GM21447 (cell line): ENCODE measurements around the gene RAD1.
"Not testable (repeated sequence)": the region's sequence is repeated elsewhere in the genome, so short reads cannot be mapped to it uniquely, and the experiment has no call there.

ENCODE experiments used
- ATAC-seq: cut with Tn5 transposase; IDR thresholded peaks from one replicate; pipeline ENCODE4 v1.9.1; 2021; ENCODE audit not compliant: unreplicated experiment

Gene RAD1

GRCh38 chr5:34915139-34915855 lies at the start of gene RAD1, which contains the start of gene BRIX1:
TSS of gene RAD1 (minus strand) at chr5:34915504. CDS start at chr5:34914892, 612 bp downstream.
TSS of gene BRIX1 (plus strand) at chr5:34915711. CDS start at chr5:34915739, 28 bp downstream.
- ATAC-seq = peak; percentile 98

- ATAC-seq = peak; percentile 94
These were observed 44.0 kb upstream of the RAD1 start for GRCh38 chr5:34959323-34959722.

GRCh38 chr5:34957857-34958690 lies 42.8 kb upstream of the RAD1 start:
- no peak for ATAC-seq

GRCh38 chr5:34957321-34957720 lies 42.0 kb upstream of the RAD1 start:
- no peak for ATAC-seq

GRCh38 chr5:34944460-34945047 lies 29.2 kb upstream of the RAD1 start:
- ATAC-seq = no peak

- ATAC-seq = no peak
These were observed 28.7 kb upstream of the RAD1 start for GRCh38 chr5:34944044-34944443.

GRCh38 chr5:34941936-34942335 lies 26.6 kb upstream of the RAD1 start:
- no peak for ATAC-seq

GRCh38 chr5:34932947-34933346 lies 17.6 kb upstream of the RAD1 start:
- ATAC-seq = no peak

- no peak for ATAC-seq
These were observed 15.6 kb upstream of the RAD1 start for GRCh38 chr5:34930870-34931269.

GRCh38 chr5:34930462-34930844 lies 15.1 kb upstream of the RAD1 start:
- no peak for ATAC-seq

- ATAC-seq = peak; percentile 68
These were observed 14.6 kb upstream of the RAD1 start for GRCh38 chr5:34929720-34930461.

- ATAC-seq = peak; percentile 86
These were observed 13.9 kb upstream of the RAD1 start, which contains the start of gene DNAJC21 for GRCh38 chr5:34929134-34929719. TSS of gene DNAJC21 (plus strand) at chr5:34929559. CDS start at chr5:34929820, 261 bp downstream.

- no peak for ATAC-seq
These were observed 13.0 kb upstream of the RAD1 start for GRCh38 chr5:34928267-34928666.

GRCh38 chr5:34927785-34928184 lies 12.5 kb upstream of the RAD1 start:
- ATAC-seq = no peak

GRCh38 chr5:34926318-34926888 lies 11.1 kb upstream of the RAD1 start:
- ATAC-seq = no peak

- ATAC-seq = no peak
These were observed 9.1 kb upstream of the RAD1 start for GRCh38 chr5:34924462-34924765.

- no peak for ATAC-seq
These were observed 8.6 kb upstream of the RAD1 start for GRCh38 chr5:34923694-34924461.

GRCh38 chr5:34923256-34923655 lies 8.0 kb upstream of the RAD1 start:
- ATAC-seq = not testable (repeated sequence)

- ATAC-seq = no peak
These were observed 3.8 kb upstream of the RAD1 start for GRCh38 chr5:34919077-34919476.

- ATAC-seq = no peak
These were observed 2.7 kb upstream of the RAD1 start for GRCh38 chr5:34918025-34918424.
